ENCODE data around the gene SPART.
"Not testable (repeated sequence)": the region's sequence is repeated elsewhere in the genome, so short reads cannot be mapped to it uniquely, and the experiment has no call there.

Gene SPART

GRCh38 chr13:36313047-36313969, 32.9 kb downstream of the SPART start:
- no peak for DNase-seq

GRCh38 chr13:36310417-36311108, 35.6 kb downstream of the SPART start:
- no peak for DNase-seq

- no peak for DNase-seq
These were observed 43.9 kb downstream of the SPART start for GRCh38 chr13:36302289-36302688.

GRCh38 chr13:36299469-36299868, 46.7 kb downstream of the SPART start:
- DNase-seq: not testable (repeated sequence)

GRCh38 chr13:36298535-36299068, 47.6 kb downstream of the SPART start:
- DNase-seq: no peak

- DNase-seq: no peak
These were observed 48.5 kb downstream of the SPART start, which contains the start of gene CCDC169 for GRCh38 chr13:36297366-36298338. CCDC169 (minus strand) TSS chr13:36297814; CDS start chr13:36297719, 95 bp downstream.

- DNase-seq: no peak
These were observed 52.1 kb downstream of the SPART start for GRCh38 chr13:36294096-36294495.

- DNase-seq: no peak
These were observed 52.7 kb downstream of the SPART start for GRCh38 chr13:36293497-36293896.

- DNase-seq: no peak
These were observed 57.3 kb downstream of the SPART start for GRCh38 chr13:36288794-36289391.

- no peak for DNase-seq
These were observed 60.2 kb downstream of the SPART start for GRCh38 chr13:36286006-36286405.

GRCh38 chr13:36282821-36283432, 63.3 kb downstream of the SPART start:
- DNase-seq: no peak

- no peak for DNase-seq
These were observed 70.8 kb downstream of the SPART start for GRCh38 chr13:36275190-36276002.

GRCh38 chr13:36273431-36273830, 72.8 kb downstream of the SPART start:
- no peak for DNase-seq

GRCh38 chr13:36261976-36262375, 84.2 kb downstream of the SPART start:
- DNase-seq: no peak

- no peak for DNase-seq
These were observed 85.2 kb downstream of the SPART start for GRCh38 chr13:36261011-36261410.

- no peak for DNase-seq
These were observed 86.6 kb downstream of the SPART start for GRCh38 chr13:36259361-36260137.

- DNase-seq: no peak
These were observed 87.4 kb downstream of the SPART start for GRCh38 chr13:36258831-36259230.
